Measurements from ENCODE around the gene PPP1CA.

DNA sequence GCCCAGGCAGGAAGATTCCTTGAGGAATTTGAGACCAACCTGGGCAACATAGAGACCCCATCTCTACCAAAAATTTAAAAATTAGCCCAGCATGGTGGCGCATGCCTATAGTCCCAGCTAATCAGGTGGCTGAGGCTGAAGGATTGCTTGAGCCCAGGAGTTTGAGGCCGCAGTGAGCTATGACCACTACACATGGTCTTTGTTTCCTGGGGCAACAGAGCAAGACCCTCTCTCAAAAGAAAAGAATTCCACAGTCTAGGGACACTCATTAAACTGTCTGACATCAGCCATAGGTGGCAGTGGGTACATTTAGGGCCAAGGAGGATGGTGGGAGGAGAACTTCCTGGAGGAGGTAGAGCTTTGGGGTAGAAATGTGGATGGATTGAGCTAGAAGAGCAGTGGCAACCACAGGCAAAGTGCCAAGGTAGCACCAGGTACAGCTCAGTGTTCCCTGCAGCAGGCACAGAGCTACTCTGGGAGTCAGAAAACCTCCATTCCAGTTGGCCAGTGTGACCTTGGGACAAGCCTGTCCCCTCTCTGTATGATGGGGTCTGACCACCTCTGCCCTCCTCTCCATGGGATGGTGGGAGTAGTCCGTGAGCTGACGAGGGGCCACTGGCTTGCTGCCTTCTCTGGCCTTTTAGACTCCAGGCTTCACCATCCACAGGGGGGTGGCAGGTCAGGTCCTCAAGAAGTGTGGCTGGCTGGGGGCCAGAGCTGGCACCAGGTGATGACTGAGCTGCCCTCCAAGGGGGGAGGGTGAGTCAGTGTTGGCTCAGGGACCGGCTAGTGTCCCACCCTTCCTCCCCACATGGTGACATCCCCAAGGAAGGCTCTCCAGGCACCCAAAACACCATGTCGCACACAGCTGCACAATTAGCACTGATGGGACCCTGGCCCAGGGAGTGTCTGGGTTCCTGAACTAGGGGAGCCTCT is 24.5 kb downstream of the PPP1CA start:
- TF ChIP-seq POLR2A (IDR thresholded peaks at IDR 0.05) (no peak), CTCF (IDR thresholded peaks at IDR 0.05) (no peak)

Data from thyroid gland (tissue), 4 donors.